Osteocyte (in vitro differentiated cells): ENCODE measurements around the gene AGMO. TPM values are rescaled to one million over a fixed set of nuclear protein-coding genes. Genes with fewer than 3 reads are reported as not detected.

Experiments
- DNase-seq: peaks from one replicate; pipeline ENCODE4 v3.0.0; 2021; ENCODE audit warnings: mixed read lengths; ENCODE audit not compliant: unreplicated experiment; ENCODE audit errors: extremely low spot score
- H3K27ac Mint-ChIP-seq: one replicate; pipeline ENCODE4 v1.8.0; 2021; ENCODE audit warnings: mild to moderate bottlenecking, mixed read lengths; ENCODE audit not compliant: unreplicated experiment
- H3K27me3 Mint-ChIP-seq: one replicate; pipeline ENCODE4 v1.8.0; 2021; ENCODE audit warnings: mixed read lengths; ENCODE audit not compliant: unreplicated experiment
- H3K36me3 Mint-ChIP-seq: one replicate; pipeline ENCODE4 v1.8.0; 2021; ENCODE audit warnings: mixed read lengths; ENCODE audit not compliant: unreplicated experiment
- H3K4me1 Mint-ChIP-seq: one replicate; pipeline ENCODE4 v1.8.0; 2021; ENCODE audit warnings: mixed read lengths; ENCODE audit not compliant: unreplicated experiment
- H3K4me3 Mint-ChIP-seq: one replicate; pipeline ENCODE4 v1.8.0; 2021; ENCODE audit warnings: mild to moderate bottlenecking, moderate library complexity, mixed read lengths; ENCODE audit not compliant: unreplicated experiment
- H3K9me3 Mint-ChIP-seq: one replicate; pipeline ENCODE4 v1.8.0; 2021; ENCODE audit warnings: mixed read lengths; ENCODE audit not compliant: unreplicated experiment
- CTCF ChIP-seq: fragments of 200-600 bp; sonication (generic); IDR thresholded peaks from 2 replicates; pipeline ENCODE4 v1.5.0; 2021; ENCODE audit warnings: antibody characterized with exemption, mild to moderate bottlenecking, moderate library complexity
- total RNA-seq: library from RNA; stranded (reverse); gene quantifications from 2 replicates; pipeline ENCODE4 v1.2.1, GENCODE V29; 2021

The AGMO gene
- total RNA-seq, 1 donor from 2014 or later: 1.7 TPM

- H3K4me1 Mint-ChIP-seq: peaks cover 1% of the 10 kb centered on the region
- no peak overlapping the region for H3K4me3 Mint-ChIP-seq
- no peak overlapping the region for H3K27ac Mint-ChIP-seq
- no peaks in the 10 kb centered on the region for H3K27me3 Mint-ChIP-seq
- TF ChIP-seq CTCF: no peak
- H3K36me3 Mint-ChIP-seq: no peaks in the 10 kb centered on the region
- no peak for DNase-seq
- H3K9me3 Mint-ChIP-seq: peaks cover 2% of the 10 kb centered on the region
These were observed 130.9 kb downstream of the AGMO start for GRCh38 chr7:15430911-15431310.

- Mint-ChIP-seq H3K27me3 (no peaks in the 10 kb centered on the region), H3K27ac (no peak overlapping the region), H3K4me3 (no peak overlapping the region), H3K36me3 (no peaks in the 10 kb centered on the region), H3K9me3 (no peaks in the 10 kb centered on the region), H3K4me1 (peaks cover 1% of the 10 kb centered on the region)
- TF ChIP-seq CTCF: no peak
- DNase-seq: no peak
These were observed 131.6 kb downstream of the AGMO start for GRCh38 chr7:15430191-15430590.

- no peak overlapping the region for H3K4me3 Mint-ChIP-seq
- peaks cover 11% of the 10 kb centered on the region for H3K9me3 Mint-ChIP-seq
- H3K36me3 Mint-ChIP-seq: no peaks in the 10 kb centered on the region
- H3K27ac Mint-ChIP-seq: no peak overlapping the region
- peaks cover 11% of the 10 kb centered on the region for H3K4me1 Mint-ChIP-seq
- no peak for DNase-seq
- no peaks in the 10 kb centered on the region for H3K27me3 Mint-ChIP-seq
- TF ChIP-seq CTCF: no peak
These were observed 137.3 kb downstream of the AGMO start for GRCh38 chr7:15424468-15424867.

GRCh38 chr7:15419596-15419995 lies 142.2 kb downstream of the AGMO start:
- no peak for TF ChIP-seq CTCF
- Mint-ChIP-seq H3K27me3 (no peaks in the 10 kb centered on the region), H3K4me1 (peaks cover 9% of the 10 kb centered on the region), H3K4me3 (no peak overlapping the region), H3K36me3 (no peaks in the 10 kb centered on the region), H3K27ac (no peak overlapping the region), H3K9me3 (peaks cover 11% of the 10 kb centered on the region)
- no peak for DNase-seq

- H3K4me1 Mint-ChIP-seq: peaks cover 2% of the 10 kb centered on the region
- peaks cover 11% of the 10 kb centered on the region for H3K9me3 Mint-ChIP-seq
- no peak for DNase-seq
- H3K4me3 Mint-ChIP-seq: no peak overlapping the region
- no peak overlapping the region for H3K27ac Mint-ChIP-seq
- no peak for TF ChIP-seq CTCF
- peaks cover 1% of the 10 kb centered on the region for H3K36me3 Mint-ChIP-seq
- H3K27me3 Mint-ChIP-seq: no peaks in the 10 kb centered on the region
These were observed 143.6 kb downstream of the AGMO start for GRCh38 chr7:15418264-15418663.
